MM.1S (cell line): Measurements from ENCODE around the gene TRIAP1.

Source experiments
- DNase-seq: peaks from one replicate; pipeline ENCODE4 v3.0.0-alpha.2; 2015
- H2AFZ ChIP-seq: fragments of 300-600 bp; sonication (generic); 2 replicates; pipeline ENCODE4 v1.6.0; 2016; ENCODE audit warnings: antibody characterized with exemption, low read length
- H3F3A ChIP-seq: fragments of 300-600 bp; sonication (generic); 2 replicates; pipeline ENCODE4 v1.6.1; 2016; ENCODE audit warnings: mild to moderate bottlenecking, antibody characterized with exemption, low read length, moderate library complexity, mixed read lengths; ENCODE audit not compliant: insufficient read depth
- H3K27ac ChIP-seq: fragments of 300-600 bp; sonication (generic); 2 replicates; pipeline ENCODE4 v1.5.1; 2016; ENCODE audit warnings: mild to moderate bottlenecking, low read length
- H3K27me3 ChIP-seq: fragments of 300-600 bp; sonication (generic); replicated peaks from 2 replicates; pipeline ENCODE4 v1.6.0; 2016; ENCODE audit warnings: low read length; ENCODE audit not compliant: insufficient read depth
- H3K36me3 ChIP-seq: fragments of 300-600 bp; sonication (generic); replicated peaks from 2 replicates; pipeline ENCODE4 v1.6.1; 2016; ENCODE audit warnings: mild to moderate bottlenecking, low read length, mixed read lengths; ENCODE audit not compliant: insufficient read depth
- H3K4me1 ChIP-seq: fragments of 300-600 bp; sonication (generic); 2 replicates; pipeline ENCODE4 v1.6.1; 2016; ENCODE audit warnings: low read length, mixed read lengths
- H3K4me2 ChIP-seq: fragments of 300-600 bp; sonication (generic); 2 replicates; pipeline ENCODE4 v1.6.0; 2016; ENCODE audit warnings: low read depth, low read length
- H3K4me3 ChIP-seq: fragments of 300-600 bp; sonication (generic); 2 replicates; pipeline ENCODE4 v1.5.1; 2016; ENCODE audit warnings: low read length, mixed read lengths
- H3K79me2 ChIP-seq: fragments of 300-600 bp; sonication (generic); 2 replicates; pipeline ENCODE4 v1.6.1; 2016; ENCODE audit warnings: mixed run types, low read length, mixed read lengths
- H3K9ac ChIP-seq: fragments of 300-600 bp; sonication (generic); 2 replicates; pipeline ENCODE4 v1.6.1; 2016; ENCODE audit warnings: low read length, mixed read lengths
- H3K9me2 ChIP-seq: fragments of 300-600 bp; sonication (generic); replicated peaks from 2 replicates; pipeline ENCODE4 v1.6.1; 2016; ENCODE audit warnings: mild to moderate bottlenecking, low read length, mixed read lengths; ENCODE audit not compliant: insufficient read depth
- H3K9me3 ChIP-seq: fragments of 300-600 bp; sonication (generic); replicated peaks from 2 replicates; pipeline ENCODE4 v1.6.1; 2016; ENCODE audit warnings: mild to moderate bottlenecking, low read length, mixed read lengths; ENCODE audit not compliant: insufficient read depth
- H4K20me1 ChIP-seq: fragments of 300-600 bp; sonication (generic); 2 replicates; pipeline ENCODE4 v1.6.1; 2016; ENCODE audit warnings: mild to moderate bottlenecking, low read length, moderate library complexity, mixed read lengths; ENCODE audit not compliant: insufficient read depth
- CTCF ChIP-seq: fragments of 300-600 bp; sonication (generic); IDR thresholded peaks from 2 replicates; pipeline ENCODE4 v1.5.1; 2016; ENCODE audit warnings: antibody characterized with exemption, low read length, mixed read lengths
- EZH2 ChIP-seq: fragments of 300-600 bp; sonication (generic); optimal IDR thresholded peaks from 2 replicates; pipeline ENCODE3; 2017; ENCODE audit warnings: low read depth, mild to moderate bottlenecking, antibody characterized with exemption, low read length, mixed read lengths
- EZH2phosphoT487 ChIP-seq: fragments of 300-600 bp; sonication (generic); IDR thresholded peaks from 2 replicates; pipeline ENCODE4 v1.6.1; 2018; ENCODE audit warnings: antibody characterized with exemption, low read length

Gene TRIAP1

DNA sequence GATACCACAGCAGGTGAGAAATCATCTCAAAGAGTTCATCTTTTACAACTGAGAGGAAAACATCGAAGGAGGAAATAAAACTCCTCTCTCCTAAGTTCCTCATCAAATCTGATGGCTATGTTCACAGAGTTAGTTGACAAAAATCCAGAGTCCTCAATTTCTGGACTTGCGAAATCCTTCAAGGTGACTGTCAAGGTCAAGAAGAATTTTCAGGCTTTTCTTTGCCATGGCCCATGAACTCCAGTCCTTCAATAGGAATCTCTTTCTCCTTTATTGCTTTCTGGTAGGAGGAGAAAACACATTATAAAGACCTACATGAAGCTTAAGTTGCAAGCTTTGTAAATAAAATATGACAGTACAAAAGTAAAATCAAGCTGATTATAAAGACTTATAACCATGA is 1.5 kb downstream of the TRIAP1 start:
- Histone ChIP-seq H3K79me2 (peaks cover 74% of the 10 kb centered on the region), H4K20me1 (no peaks in the 10 kb centered on the region), H3F3A (no peaks in the 10 kb centered on the region; the same call in 1 of the 2 replicates), H3K9me2 (no peaks in the 10 kb centered on the region), H3K4me1 (0 out of 2 replicates have a peak, but pooled peaks cover 3% of the 10 kb centered on the region), H3K9me3 (no peaks in the 10 kb centered on the region), H3K4me2 (no peak overlapping the region; the same call in 1 of the 2 replicates), H2AFZ (no peak overlapping the region), H3K9ac (no peak overlapping the region), H3K27ac (no peak overlapping the region), H3K27me3 (no peaks in the 10 kb centered on the region), H3K4me3 (no peak overlapping the region), H3K36me3 (no peaks in the 10 kb centered on the region)
- TF ChIP-seq EZH2phosphoT487 (no peak), CTCF (no peak), EZH2 (no peak)
- DNase-seq, result no peak

- H3K4me1 ChIP-seq, result 0 out of 2 replicates have a peak, but pooled peaks cover 3% of the 10 kb centered on the region
- H3K4me2 ChIP-seq, result peak overlapping the region; percentile 19; the same call in 1 of the 2 replicates
- no peaks in the 10 kb centered on the region; the same call in 1 of the 2 replicates for H3F3A ChIP-seq
- no peaks in the 10 kb centered on the region for H3K9me3 ChIP-seq
- H3K27ac ChIP-seq, result no peak overlapping the region
- DNase-seq, result peak; percentile 47
- no peak overlapping the region for H2AFZ ChIP-seq
- H3K9me2 ChIP-seq, result no peaks in the 10 kb centered on the region
- H3K27me3 ChIP-seq, result no peaks in the 10 kb centered on the region
- H3K36me3 ChIP-seq, result no peaks in the 10 kb centered on the region
- H4K20me1 ChIP-seq, result no peaks in the 10 kb centered on the region
- no peak overlapping the region for H3K4me3 ChIP-seq
- H3K79me2 ChIP-seq, result peaks cover 53% of the 10 kb centered on the region
- TF ChIP-seq CTCF (peak; percentile 51), EZH2 (no peak), EZH2phosphoT487 (no peak)
- H3K9ac ChIP-seq, result no peak overlapping the region
Observed at GRCh38 chr12:120439646-120440247, 6.4 kb downstream of the TRIAP1 start.

DNA sequence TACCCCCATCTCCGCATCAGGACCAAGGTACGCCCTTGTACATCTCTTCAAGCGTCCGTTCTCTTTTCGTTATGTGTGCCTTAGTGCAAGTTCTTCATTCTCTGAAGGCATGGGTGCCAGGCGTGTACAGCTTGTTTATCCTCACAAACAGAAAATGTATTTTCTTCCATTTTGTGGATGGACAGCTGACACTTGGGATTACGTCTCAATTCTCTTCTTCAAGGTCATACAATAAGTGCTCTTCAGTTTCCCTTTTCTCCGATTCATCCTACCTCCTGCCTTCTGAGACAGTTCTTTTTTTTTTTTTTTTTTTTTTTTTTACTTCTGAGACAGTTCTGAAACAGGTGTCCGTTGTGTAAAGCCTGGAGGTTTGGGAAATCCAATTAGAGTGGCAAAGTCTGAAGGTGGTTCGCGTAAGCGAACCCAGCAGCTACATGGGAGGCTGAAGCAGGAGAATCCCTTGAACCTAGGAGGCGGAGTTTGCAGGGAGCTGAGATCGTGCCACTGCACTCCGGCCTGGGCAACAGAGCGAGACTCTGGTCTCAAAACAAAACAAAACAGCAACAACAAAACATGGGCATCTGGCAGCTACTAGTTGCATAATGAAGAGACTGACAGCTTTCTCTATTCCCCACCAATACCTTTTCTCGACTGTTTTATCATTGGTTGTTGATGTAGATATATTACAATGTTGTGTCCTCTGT is 7.5 kb downstream of the TRIAP1 start:
- peak overlapping the region; percentile 38; the same call in 1 of the 2 replicates for H3K27ac ChIP-seq
- peak overlapping the region; percentile 66; the same call in 1 of the 2 replicates for H3K9ac ChIP-seq
- H2AFZ ChIP-seq, result no peak overlapping the region
- H3K9me2 ChIP-seq, result no peaks in the 10 kb centered on the region
- DNase-seq, result no peak
- H3K36me3 ChIP-seq, result no peaks in the 10 kb centered on the region
- no peak for TF ChIP-seq EZH2phosphoT487
- TF ChIP-seq CTCF, result no peak
- TF ChIP-seq EZH2, result no peak
- peak overlapping the region; percentile 79 for H3K4me3 ChIP-seq
- no peaks in the 10 kb centered on the region; the same call in 1 of the 2 replicates for H3F3A ChIP-seq
- no peaks in the 10 kb centered on the region for H3K9me3 ChIP-seq
- peak overlapping the region; percentile 66; the same call in 1 of the 2 replicates for H3K4me2 ChIP-seq
- no peaks in the 10 kb centered on the region for H3K27me3 ChIP-seq
- H3K4me1 ChIP-seq, result 0 out of 2 replicates have a peak, but pooled peaks cover 3% of the 10 kb centered on the region
- H3K79me2 ChIP-seq, result peaks cover 44% of the 10 kb centered on the region
- H4K20me1 ChIP-seq, result no peaks in the 10 kb centered on the region
